Peyer's patch (tissue), 4 donors: ENCODE measurements around the gene PRMT7.

ENCODE experiments used
- CTCF ChIP-seq, 6 experiments: fragments of 450-650 bp in 4 of 6; fragments of 200-600 bp in 2 of 6; sonication (generic) in 1 of 6; IDR thresholded peaks; one replicate each; pipeline ENCODE4 v1.5.1; 2017 to 2019; ENCODE audit warnings: antibody characterized with exemption in 6 of 6, mild to moderate bottlenecking in 3 of 6, moderate library complexity in 1 of 6
- POLR2A ChIP-seq, 2 donors: fragments of 450-650 bp; IDR thresholded peaks; one replicate each; pipeline ENCODE4 v1.5.1; 2017; ENCODE audit warnings: antibody characterized with exemption in 2 of 2, mild to moderate bottlenecking in 2 of 2, moderate library complexity in 2 of 2

GRCh38 chr16:68345351-68345810, 34.6 kb downstream of the PRMT7 start:
- TF ChIP-seq CTCF (IDR thresholded peaks at IDR 0.05) (no peak), POLR2A (IDR thresholded peaks at IDR 0.05) (no peak)
